K562 (cell line): Measurements from ENCODE around the gene IFI30. TPM values are rescaled to one million over a fixed set of nuclear protein-coding genes. Genes with fewer than 3 reads are reported as not detected.

ENCODE experiments used
- C11orf30 ChIP-seq: fragments of 450-650 bp; IDR thresholded peaks from 2 replicates; pipeline ENCODE4 v1.6.1; 2016; ENCODE audit warnings: low read depth, mild to moderate bottlenecking
- KAT7 ChIP-seq: sonication (generic); formaldehyde crosslinking; IDR thresholded peaks from 2 replicates; pipeline ENCODE4 v1.8.0; 2022; ENCODE audit warnings: missing genetic modification reagents, mild to moderate bottlenecking, borderline replicate concordance
- MCM7 ChIP-seq, 2 experiments: fragments of 450-650 bp; IDR thresholded peaks; 2 replicates each; pipeline ENCODE4 v1.6.1; 2016 to 2018
- SMAD3 ChIP-seq: fragments of 450-650 bp; formaldehyde crosslinking; conservative IDR thresholded peaks from 2 replicates; pipeline ENCODE4 v1.4.0; 2020; ENCODE audit warnings: mild to moderate bottlenecking
- SMARCA4 ChIP-seq: fragments of 450-650 bp; IDR thresholded peaks from 2 replicates; pipeline ENCODE4 v1.6.1; 2016
- SNIP1 ChIP-seq: fragments of 450-650 bp; IDR thresholded peaks from 2 replicates; pipeline ENCODE4 v1.7.1; 2017; ENCODE audit warnings: low read depth, mild to moderate bottlenecking
- ZKSCAN3 ChIP-seq: fragments of 250-450 bp; sonication (Bioruptor Pico); IDR thresholded peaks from 2 replicates; pipeline ENCODE4 v1.4.0; 2020
- ZNF253 ChIP-seq: fragments of 250-450 bp; sonication (Bioruptor Pico); conservative IDR thresholded peaks from 2 replicates; pipeline ENCODE4 v1.6.1; 2021; ENCODE audit warnings: mild to moderate bottlenecking
- ZNF316 ChIP-seq: fragments of 450-650 bp; IDR thresholded peaks from 2 replicates; pipeline ENCODE4 v1.6.1; 2016
- ZNF384 ChIP-seq: IDR thresholded peaks from 2 replicates; pipeline ENCODE4 v1.6.1; 2012; ENCODE audit warnings: low read depth, low read length, improper control_type of control experiment
- ZNF75A ChIP-seq: fragments of 450-650 bp; formaldehyde crosslinking; IDR thresholded peaks from 2 replicates; pipeline ENCODE4 v1.4.0; 2020; ENCODE audit warnings: mild to moderate bottlenecking
- ZNF76 ChIP-seq: fragments of 250-450 bp; sonication (Bioruptor Pico); IDR thresholded peaks from 2 replicates; pipeline ENCODE4 v1.4.0; 2020; ENCODE audit warnings: mild to moderate bottlenecking, moderate library complexity, borderline replicate concordance
- polyA plus RNA-seq, 8 experiments: library from polyadenylated mRNA; depleted of rRNA in 4 of 8; stranded (reverse) in 5 of 8; unstranded in 3 of 8; fragments of >200 nt; fragmentation: Nextera tagmentation in 2 of 8; fragmentation: Illumina TruSeq in 1 of 8; extraction: Ambion mirVana in 2 of 8; extraction: Trizol in 1 of 8; gene quantifications; 2 replicates each; pipeline versions ENCODE4 v1.2.1 to v1.2.3, GENCODE V29; 2011 to 2014; ENCODE audit warnings: inconsistent platforms in 1 of 8, missing spikeins in 1 of 8
- total RNA-seq, 7 experiments: library from RNA; depleted of rRNA in 6 of 7; stranded (reverse); fragments of >200 nt in 6 of 7; fragmentation: Illumina TruSeq in 2 of 7; extraction: Trizol in 2 of 7; gene quantifications; 2 replicates each; pipeline versions ENCODE4 v1.2.1 to v1.2.3, GENCODE V29; 2011 to 2021; ENCODE audit warnings: low replicate concordance in 1 of 7
- TF ChIP-seq, protein P1 (sequence below): fragments of 200-600 bp; sonication (generic); IDR thresholded peaks from one replicate; pipeline ENCODE4 v1.6.1; 2012; ENCODE audit warnings: mild to moderate bottlenecking, low read depth, low read length, inconsistent platforms
- TF ChIP-seq, protein P2 (sequence below): fragments of 250-450 bp; sonication (Bioruptor Pico); IDR thresholded peaks from 2 replicates; pipeline ENCODE4 v1.8.0; 2021; ENCODE audit warnings: borderline replicate concordance, mild to moderate bottlenecking, moderate library complexity; ENCODE audit not compliant: poor library complexity, severe bottlenecking
- TF ChIP-seq, protein P3 (sequence below): sonication (generic); formaldehyde crosslinking; IDR thresholded peaks from 2 replicates; pipeline ENCODE4 v1.8.1; 2023; ENCODE audit warnings: mild to moderate bottlenecking, missing genetic modification reagents

Gene IFI30
- total and polyA plus RNA-seq, 9 of the 15 experiments (the other 6 are each of a cell fraction or from before 2014, with no cell fraction given), result 63.7 to 430 (median 109) TPM

DNA sequence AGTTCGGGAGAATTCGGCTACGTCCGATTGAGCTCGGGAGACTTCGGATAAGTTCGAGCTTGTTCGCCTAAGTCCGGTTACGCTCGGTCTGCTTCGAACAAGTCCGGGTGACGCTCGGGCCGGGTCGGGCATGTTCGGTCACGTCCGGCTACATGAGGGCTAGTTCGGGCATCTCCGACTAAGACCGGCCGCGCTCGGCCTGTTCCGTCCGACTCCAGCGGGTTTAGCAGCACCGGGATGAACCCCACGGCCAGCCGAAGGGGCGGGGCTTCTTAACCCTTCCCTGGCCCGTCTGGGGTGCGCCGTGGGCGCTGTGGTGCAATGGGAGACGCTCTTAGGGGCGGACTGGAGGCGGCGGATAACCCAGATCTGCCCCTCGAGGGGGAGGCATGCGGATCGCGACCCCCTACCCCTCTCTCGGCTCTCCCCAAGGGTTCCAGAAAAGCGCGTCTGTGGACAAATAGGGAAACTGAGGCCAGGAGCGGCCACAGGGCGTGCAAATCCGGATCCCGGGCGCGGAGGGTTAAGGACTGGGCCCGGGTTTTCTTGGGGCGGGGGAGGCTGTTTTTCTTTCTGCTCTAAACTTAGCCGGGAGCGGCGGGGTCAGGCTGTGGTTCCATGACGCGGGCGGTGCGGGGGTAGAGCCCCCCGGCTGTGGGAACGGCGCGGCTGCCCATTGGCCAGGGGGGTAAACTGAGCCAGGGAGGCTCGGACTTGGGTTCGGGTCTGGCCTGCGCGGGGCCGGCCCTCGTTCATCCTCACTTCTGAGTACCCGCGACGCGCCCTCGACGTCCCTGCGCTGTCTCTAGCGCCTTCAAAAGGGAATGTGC, 51.1 kb downstream of the IFI30 start (continued):
- TF ChIP-seq SMAD3 (no peak), C11orf30 (no peak), MCM7 (IDR thresholded peaks at IDR 0.05) (no peak), SNIP1 (no peak), ZNF384 (no peak), ZNF76 (no peak), ZNF316 (no peak), SMARCA4 (peak; percentile 50), ZNF75A (CRISPR knock-in tag) (no peak), ZNF253 (CRISPR knock-in tag) (no peak), KAT7 (CRISPR knock-in tag) (no peak), ZKSCAN3 (CRISPR knock-in tag) (no peak)
- TF ChIP-seq, protein P1, sequence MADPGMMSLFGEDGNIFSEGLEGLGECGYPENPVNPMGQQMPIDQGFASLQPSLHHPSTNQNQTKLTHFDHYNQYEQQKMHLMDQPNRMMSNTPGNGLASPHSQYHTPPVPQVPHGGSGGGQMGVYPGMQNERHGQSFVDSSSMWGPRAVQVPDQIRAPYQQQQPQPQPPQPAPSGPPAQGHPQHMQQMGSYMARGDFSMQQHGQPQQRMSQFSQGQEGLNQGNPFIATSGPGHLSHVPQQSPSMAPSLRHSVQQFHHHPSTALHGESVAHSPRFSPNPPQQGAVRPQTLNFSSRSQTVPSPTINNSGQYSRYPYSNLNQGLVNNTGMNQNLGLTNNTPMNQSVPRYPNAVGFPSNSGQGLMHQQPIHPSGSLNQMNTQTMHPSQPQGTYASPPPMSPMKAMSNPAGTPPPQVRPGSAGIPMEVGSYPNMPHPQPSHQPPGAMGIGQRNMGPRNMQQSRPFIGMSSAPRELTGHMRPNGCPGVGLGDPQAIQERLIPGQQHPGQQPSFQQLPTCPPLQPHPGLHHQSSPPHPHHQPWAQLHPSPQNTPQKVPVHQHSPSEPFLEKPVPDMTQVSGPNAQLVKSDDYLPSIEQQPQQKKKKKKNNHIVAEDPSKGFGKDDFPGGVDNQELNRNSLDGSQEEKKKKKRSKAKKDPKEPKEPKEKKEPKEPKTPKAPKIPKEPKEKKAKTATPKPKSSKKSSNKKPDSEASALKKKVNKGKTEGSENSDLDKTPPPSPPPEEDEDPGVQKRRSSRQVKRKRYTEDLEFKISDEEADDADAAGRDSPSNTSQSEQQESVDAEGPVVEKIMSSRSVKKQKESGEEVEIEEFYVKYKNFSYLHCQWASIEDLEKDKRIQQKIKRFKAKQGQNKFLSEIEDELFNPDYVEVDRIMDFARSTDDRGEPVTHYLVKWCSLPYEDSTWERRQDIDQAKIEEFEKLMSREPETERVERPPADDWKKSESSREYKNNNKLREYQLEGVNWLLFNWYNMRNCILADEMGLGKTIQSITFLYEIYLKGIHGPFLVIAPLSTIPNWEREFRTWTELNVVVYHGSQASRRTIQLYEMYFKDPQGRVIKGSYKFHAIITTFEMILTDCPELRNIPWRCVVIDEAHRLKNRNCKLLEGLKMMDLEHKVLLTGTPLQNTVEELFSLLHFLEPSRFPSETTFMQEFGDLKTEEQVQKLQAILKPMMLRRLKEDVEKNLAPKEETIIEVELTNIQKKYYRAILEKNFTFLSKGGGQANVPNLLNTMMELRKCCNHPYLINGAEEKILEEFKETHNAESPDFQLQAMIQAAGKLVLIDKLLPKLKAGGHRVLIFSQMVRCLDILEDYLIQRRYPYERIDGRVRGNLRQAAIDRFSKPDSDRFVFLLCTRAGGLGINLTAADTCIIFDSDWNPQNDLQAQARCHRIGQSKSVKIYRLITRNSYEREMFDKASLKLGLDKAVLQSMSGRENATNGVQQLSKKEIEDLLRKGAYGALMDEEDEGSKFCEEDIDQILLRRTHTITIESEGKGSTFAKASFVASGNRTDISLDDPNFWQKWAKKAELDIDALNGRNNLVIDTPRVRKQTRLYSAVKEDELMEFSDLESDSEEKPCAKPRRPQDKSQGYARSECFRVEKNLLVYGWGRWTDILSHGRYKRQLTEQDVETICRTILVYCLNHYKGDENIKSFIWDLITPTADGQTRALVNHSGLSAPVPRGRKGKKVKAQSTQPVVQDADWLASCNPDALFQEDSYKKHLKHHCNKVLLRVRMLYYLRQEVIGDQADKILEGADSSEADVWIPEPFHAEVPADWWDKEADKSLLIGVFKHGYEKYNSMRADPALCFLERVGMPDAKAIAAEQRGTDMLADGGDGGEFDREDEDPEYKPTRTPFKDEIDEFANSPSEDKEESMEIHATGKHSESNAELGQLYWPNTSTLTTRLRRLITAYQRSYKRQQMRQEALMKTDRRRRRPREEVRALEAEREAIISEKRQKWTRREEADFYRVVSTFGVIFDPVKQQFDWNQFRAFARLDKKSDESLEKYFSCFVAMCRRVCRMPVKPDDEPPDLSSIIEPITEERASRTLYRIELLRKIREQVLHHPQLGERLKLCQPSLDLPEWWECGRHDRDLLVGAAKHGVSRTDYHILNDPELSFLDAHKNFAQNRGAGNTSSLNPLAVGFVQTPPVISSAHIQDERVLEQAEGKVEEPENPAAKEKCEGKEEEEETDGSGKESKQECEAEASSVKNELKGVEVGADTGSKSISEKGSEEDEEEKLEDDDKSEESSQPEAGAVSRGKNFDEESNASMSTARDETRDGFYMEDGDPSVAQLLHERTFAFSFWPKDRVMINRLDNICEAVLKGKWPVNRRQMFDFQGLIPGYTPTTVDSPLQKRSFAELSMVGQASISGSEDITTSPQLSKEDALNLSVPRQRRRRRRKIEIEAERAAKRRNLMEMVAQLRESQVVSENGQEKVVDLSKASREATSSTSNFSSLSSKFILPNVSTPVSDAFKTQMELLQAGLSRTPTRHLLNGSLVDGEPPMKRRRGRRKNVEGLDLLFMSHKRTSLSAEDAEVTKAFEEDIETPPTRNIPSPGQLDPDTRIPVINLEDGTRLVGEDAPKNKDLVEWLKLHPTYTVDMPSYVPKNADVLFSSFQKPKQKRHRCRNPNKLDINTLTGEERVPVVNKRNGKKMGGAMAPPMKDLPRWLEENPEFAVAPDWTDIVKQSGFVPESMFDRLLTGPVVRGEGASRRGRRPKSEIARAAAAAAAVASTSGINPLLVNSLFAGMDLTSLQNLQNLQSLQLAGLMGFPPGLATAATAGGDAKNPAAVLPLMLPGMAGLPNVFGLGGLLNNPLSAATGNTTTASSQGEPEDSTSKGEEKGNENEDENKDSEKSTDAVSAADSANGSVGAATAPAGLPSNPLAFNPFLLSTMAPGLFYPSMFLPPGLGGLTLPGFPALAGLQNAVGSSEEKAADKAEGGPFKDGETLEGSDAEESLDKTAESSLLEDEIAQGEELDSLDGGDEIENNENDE, result no peak
- TF ChIP-seq, protein P2, sequence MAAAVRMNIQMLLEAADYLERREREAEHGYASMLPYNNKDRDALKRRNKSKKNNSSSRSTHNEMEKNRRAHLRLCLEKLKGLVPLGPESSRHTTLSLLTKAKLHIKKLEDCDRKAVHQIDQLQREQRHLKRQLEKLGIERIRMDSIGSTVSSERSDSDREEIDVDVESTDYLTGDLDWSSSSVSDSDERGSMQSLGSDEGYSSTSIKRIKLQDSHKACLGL, result no peak
- TF ChIP-seq, protein P3, sequence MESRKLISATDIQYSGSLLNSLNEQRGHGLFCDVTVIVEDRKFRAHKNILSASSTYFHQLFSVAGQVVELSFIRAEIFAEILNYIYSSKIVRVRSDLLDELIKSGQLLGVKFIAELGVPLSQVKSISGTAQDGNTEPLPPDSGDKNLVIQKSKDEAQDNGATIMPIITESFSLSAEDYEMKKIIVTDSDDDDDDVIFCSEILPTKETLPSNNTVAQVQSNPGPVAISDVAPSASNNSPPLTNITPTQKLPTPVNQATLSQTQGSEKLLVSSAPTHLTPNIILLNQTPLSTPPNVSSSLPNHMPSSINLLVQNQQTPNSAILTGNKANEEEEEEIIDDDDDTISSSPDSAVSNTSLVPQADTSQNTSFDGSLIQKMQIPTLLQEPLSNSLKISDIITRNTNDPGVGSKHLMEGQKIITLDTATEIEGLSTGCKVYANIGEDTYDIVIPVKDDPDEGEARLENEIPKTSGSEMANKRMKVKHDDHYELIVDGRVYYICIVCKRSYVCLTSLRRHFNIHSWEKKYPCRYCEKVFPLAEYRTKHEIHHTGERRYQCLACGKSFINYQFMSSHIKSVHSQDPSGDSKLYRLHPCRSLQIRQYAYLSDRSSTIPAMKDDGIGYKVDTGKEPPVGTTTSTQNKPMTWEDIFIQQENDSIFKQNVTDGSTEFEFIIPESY (CRISPR knock-in tag), result peak; percentile 96
